HEK293 (cell line): ENCODE results near the gene DAGLA.

Experiments used
- CTCF ChIP-seq: fragments of 450-650 bp; formaldehyde crosslinking; IDR thresholded peaks from 2 replicates; pipeline ENCODE4 v1.5.1; 2016; ENCODE audit warnings: missing biosample characterization, missing genetic modification characterization
- PBX3 ChIP-seq: sonication (generic); formaldehyde crosslinking; IDR thresholded peaks from 2 replicates; pipeline ENCODE4 v1.8.1; 2022; ENCODE audit warnings: mild to moderate bottlenecking, moderate library complexity, missing genetic modification reagents
- ZBTB1 ChIP-seq: fragments of 450-650 bp; formaldehyde crosslinking; IDR thresholded peaks from 2 replicates; pipeline ENCODE4 v1.5.1; 2016; ENCODE audit warnings: missing biosample characterization, missing genetic modification characterization
- ZNF155 ChIP-seq: fragments of 450-650 bp; formaldehyde crosslinking; IDR thresholded peaks from 2 replicates; pipeline ENCODE4 v1.5.1; 2016; ENCODE audit warnings: missing biosample characterization, missing genetic modification characterization
- ZNF280C ChIP-seq: fragments of 450-650 bp; formaldehyde crosslinking; IDR thresholded peaks from 2 replicates; pipeline ENCODE4 v1.5.1; 2016; ENCODE audit warnings: missing biosample characterization, missing genetic modification characterization
- ZNF580 ChIP-seq: fragments of 450-650 bp; formaldehyde crosslinking; IDR thresholded peaks from 2 replicates; pipeline ENCODE4 v1.5.1; 2016; ENCODE audit warnings: missing biosample characterization, missing genetic modification characterization
- ZNF670 ChIP-seq: fragments of 450-650 bp; formaldehyde crosslinking; IDR thresholded peaks from 2 replicates; pipeline ENCODE4 v1.5.1; 2016; ENCODE audit warnings: missing biosample characterization, missing genetic modification characterization, low read depth
- ZNF707 ChIP-seq: fragments of 450-650 bp; formaldehyde crosslinking; IDR thresholded peaks from 2 replicates; pipeline ENCODE4 v1.5.1; 2016; ENCODE audit warnings: missing biosample characterization, missing genetic modification characterization
- ZSCAN30 ChIP-seq: fragments of 450-650 bp; IDR thresholded peaks from 2 replicates; pipeline ENCODE4 v1.5.1; 2018; ENCODE audit warnings: missing biosample characterization, mild to moderate bottlenecking, missing genetic modification characterization, moderate library complexity

- TF ChIP-seq ZBTB1 (tag by site-specific recombination) (no peak), ZNF155 (tag by site-specific recombination) (no peak), ZSCAN30 (tag by site-specific recombination) (no peak), ZNF580 (tag by site-specific recombination) (no peak), ZNF280C (tag by site-specific recombination) (no peak), CTCF (tag by site-specific recombination) (no peak), PBX3 (no peak), ZNF670 (no peak), ZNF707 (tag by site-specific recombination) (no peak)
These were observed 2.9 kb downstream of the DAGLA start for GRCh38 chr11:61682906-61683675.
